Vagina (tissue), 2 donors: Measurements from ENCODE around the gene RNASE7.

Experiments
- CTCF ChIP-seq, 3 experiments: fragments of 450-650 bp in 2 of 3; fragments of 200-600 bp in 1 of 3; sonication (generic) in 1 of 3; IDR thresholded peaks; one replicate each; pipeline ENCODE4 v1.5.1; 2017 to 2019; ENCODE audit warnings: antibody characterized with exemption in 3 of 3, mild to moderate bottlenecking in 2 of 3, moderate library complexity in 2 of 3
- POLR2AphosphoS5 ChIP-seq, 2 donors: sonication (generic); formaldehyde crosslinking; IDR thresholded peaks; one replicate each; pipeline ENCODE4 v1.9.0; 2017; ENCODE audit warnings: antibody characterized with exemption in 2 of 2, mild to moderate bottlenecking in 2 of 2, low read depth in 1 of 2; ENCODE audit not compliant: insufficient read depth in 1 of 2

DNA sequence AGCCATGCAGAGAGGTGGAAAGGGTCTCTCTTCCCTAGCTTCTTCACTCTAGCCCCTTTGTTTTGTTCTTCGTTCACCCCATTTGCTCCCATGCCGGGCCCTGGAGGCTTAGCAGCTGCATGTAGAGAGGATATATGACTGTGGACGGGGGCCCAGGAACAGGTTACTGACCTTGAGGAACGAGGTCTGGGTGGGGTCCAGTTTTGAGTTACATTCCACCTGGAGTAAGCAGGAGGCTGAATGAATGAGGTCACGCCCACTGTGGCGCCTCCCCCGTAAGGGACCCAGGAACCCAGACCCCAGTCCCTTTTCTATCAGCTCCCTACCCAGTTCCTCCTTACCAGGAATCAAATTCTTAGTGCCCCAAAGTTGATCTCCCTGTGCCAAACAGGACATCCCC lies 23.9 kb upstream of the RNASE7 start:
- TF ChIP-seq CTCF (IDR thresholded peaks at IDR 0.05): no peak
- no peak for TF ChIP-seq POLR2AphosphoS5 (IDR thresholded peaks at IDR 0.05; ENCODE audit: insufficient read depth in 1 of 2, low read depth in 1 of 2)
